Stimulated activated CD8-positive, alpha-beta memory T cell treated with anti-CD3 and anti-CD28 coated beads, Interleukin-15, amount 100 ng/mL, for 24 hours (primary cell): ENCODE measurements around the gene NME9.

ENCODE experiments used
- DNase-seq: peaks from one replicate; pipeline ENCODE4 v3.0.0-alpha.2; 2020; ENCODE audit warnings: low read depth

The NME9 gene

GRCh38 chr3:138362538-138362937 lies 32.9 kb upstream of the NME9 start:
- no peak for DNase-seq

- DNase-seq = no peak
Measured at GRCh38 chr3:138361561-138361971, 31.9 kb upstream of the NME9 start.

DNA sequence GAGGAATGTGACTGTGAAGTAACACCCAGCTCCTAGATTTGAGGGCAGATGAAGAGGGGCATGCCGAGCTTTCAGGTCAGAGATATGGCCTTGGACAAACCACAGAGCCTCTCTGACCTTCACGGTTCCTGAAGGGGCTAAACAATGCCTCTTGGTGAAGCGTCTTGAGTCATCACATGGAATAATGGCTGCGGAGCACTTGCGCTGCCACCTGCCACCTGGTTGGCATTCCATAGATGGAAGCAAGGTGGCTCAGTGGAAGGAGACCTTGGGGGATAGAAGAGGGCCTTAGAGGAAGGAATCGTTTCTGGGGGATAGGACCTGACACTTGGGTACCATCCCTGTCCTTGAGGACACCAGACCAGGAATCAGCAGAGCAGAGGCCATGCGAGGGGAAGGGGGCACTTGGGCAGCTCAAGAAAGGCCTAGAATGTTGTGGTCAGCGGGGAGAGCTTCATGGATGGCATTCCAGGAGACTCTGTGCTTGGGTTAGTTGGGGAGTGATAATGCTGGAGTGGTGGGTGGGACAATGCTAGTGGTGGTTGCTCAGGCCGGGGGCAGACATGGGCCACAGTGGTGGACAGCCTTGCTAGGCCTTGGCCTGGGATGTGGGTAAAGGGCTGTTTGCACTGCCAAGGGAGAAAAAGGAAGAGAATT lies 31.3 kb upstream of the NME9 start:
- no peak for DNase-seq

- DNase-seq = no peak
Measured at GRCh38 chr3:138359919-138360868, 30.5 kb upstream of the NME9 start.

DNA sequence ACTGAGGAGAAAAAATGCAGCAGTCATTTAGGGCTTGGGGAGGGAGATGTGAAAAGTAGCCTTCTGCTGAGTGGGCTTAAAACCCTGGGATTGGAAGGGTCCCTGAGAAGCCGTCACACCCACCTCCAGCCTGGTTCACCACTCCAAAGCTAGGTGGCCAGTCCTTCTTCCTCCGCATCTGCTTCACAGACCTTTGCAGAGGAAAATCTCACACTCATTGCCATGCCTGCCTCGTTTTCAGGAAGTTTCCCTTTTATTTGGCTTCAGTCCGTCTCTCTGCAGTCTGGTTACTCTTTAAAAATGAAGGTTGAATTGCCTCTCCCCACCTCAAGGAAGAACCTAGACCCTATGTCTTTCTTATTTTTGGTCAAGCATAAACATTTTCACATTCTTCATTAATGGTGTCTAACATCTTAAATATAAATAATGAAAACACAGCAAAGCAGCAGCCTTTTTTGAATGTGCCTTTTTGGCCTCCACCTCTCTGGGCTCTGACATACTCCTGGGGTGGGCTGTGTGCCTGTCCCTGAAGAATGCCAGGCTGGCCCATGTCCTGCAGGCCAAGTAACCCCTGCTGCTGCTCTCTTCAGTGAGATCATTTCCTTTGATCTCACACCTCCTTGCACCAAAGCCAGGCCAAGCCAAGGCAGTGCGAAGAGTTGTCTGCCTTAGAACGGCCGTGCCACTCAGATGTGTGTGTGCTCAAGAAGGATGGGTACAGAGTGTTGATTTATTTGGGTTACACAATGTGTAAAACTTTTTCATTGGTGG lies 29.7 kb upstream of the NME9 start:
- no peak for DNase-seq

DNA sequence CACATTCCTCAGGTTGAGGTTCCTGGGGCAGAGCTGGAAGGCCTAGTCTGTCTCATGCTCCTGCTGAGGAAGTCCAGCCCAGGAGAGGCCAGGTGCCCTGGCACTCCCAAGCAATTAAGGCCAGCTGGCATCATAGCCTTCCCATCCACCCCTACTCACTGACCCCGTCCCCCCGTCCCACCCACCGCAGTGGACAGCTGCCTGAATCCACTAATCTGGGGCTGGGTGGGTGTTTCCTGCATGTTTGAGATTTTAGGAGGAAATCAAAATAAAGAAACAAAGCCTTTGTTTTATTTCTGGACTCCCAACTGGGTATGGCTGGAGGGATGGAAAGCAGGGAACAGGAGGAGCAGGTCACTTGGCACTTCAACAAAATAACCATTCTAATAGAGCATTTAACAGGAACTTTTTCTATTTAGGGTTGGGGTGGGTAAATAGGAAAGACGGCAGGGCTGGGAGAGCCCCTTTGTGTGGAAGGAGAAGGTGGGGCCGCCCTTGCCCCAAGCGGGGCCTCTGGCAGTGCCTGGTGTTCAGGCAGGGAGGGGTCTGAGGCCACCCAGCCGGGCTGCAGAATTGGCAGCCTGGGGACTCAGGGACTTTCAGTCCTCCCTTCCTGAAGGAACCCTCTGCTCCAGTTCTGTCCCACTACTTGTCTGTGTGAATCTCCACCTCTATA lies 27.2 kb upstream of the NME9 start:
- no peak for DNase-seq

- DNase-seq = no peak
Measured at GRCh38 chr3:138355071-138355470, 25.4 kb upstream of the NME9 start.

GRCh38 chr3:138354376-138354775 lies 24.7 kb upstream of the NME9 start:
- no peak for DNase-seq

- no peak for DNase-seq
Measured at GRCh38 chr3:138351916-138352550, 22.4 kb upstream of the NME9 start.

- no peak for DNase-seq
Measured at GRCh38 chr3:138351151-138351550, 21.5 kb upstream of the NME9 start.

DNA sequence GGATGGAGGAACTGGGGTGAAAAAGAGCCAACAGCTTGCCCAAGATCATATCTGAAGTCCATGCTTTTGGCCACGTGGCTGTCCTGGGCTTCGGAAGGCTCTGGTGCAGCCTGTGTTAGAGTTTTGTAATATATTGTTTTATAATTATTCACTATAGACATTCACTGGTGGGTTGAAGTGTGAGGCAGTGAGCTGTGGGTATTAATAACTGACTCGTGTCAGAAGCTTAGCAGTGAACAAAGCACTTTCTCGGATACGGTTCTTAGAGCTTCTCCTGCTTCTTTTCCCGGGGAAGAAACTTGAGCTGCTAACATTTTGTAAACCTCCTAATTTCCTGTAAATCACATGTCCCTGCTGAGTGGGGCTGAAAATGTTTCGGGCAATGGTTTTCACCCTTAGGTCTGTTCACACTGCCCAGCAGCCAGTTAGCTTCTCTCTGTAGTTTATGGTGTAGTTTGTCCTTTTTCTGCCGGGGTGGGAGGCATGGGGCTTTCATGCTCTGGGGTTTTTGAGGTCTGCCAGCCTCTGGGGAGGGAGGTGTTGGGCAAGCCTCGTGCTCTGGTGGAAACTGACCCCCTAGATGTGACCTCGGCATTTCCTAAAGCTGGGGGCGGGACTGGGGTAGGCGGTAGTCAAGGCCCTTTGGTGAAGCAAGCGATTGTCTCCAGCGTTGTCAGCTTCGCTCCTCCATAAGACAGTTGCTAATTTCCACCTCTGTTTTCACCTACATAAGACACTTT lies 20.4 kb upstream of the NME9 start:
- no peak for DNase-seq

DNA sequence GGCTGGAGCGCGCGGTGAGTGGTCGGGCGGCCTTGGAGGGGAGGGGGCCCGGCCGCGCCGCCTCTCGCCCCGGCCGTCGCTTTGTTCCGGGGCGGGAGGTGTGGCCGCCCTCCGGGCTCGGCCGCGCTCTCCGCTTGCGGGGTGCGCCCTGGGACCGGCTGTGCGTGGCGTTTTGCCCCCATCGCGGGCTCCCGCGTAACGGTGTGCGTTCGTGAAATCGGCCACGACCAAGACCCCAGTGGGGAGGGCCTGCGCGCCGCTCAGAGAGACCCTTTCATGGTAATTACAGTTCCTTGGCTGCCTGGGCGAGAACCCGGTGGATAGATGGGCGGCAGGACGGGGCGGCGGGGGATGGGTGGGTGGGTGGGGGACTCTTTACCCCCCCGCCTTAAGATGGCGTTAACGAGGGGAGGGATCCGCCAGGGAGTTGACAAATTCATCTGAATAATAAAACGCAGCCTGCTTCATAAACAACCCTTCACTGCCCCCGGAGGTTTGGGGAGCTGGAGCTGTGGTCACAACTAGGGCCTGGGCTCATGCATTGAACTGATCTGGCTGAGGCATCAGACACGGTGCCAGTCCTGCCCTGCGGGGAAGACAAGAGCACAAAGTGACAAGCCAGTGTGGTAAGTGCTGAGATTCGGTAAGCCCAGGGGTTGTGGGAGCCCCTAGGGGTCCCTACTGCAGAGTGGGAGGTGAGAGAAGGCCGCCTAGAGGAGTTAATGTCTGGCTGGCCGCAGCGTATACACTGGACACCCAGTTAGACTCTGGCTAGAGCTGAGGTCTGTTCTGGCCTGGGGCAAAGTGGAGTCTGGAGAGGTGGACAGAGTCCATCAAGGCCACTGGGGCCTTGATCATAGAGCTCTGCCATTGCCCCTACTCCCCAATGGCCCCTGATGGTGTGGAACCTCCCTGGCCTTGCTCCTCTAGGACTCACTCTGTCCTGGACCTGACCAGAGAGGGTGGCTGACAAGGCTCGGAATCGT lies 19.4 kb upstream of the NME9 start:
- DNase-seq = no peak

DNA sequence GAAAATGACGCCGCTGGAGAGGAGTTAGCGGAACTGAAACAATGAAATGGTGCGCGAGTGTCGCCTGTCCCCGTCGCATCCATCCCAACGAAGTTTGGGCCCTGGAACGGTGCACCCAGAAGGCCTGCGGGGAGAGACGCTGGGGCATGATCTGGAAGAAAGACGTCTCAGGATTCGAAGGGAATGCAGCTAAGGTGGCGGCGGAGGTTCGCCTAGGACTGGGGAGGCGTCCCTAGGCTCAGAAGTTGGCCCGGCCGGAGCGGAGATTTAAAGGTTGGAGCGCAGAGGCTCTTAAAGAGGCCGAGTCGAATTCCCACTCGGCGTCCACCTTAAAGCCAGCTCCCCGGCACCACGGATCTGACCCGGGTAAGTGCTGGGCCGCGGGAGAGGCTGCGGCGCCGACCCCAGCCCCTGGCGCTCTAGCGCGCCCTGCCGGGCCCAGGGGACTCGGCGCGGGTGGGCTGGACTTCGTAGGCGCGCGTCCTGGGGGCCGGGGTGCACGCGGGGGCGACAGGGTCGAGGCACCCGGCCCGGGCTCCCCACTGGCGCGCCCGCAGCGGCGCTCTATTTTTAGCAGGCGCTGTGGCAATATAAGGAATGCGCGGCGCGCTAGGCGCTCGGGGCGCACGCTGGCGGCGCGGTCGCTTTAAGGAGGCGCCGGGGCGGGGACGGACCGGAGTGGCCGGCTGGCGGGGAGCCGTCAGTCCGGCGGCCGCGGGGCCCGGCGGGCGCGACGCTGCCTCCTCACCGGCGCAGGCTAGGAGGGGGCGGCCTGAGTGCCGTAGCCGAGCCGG lies 18.5 kb upstream of the NME9 start, which contains the start of gene MRAS:
TSS of gene MRAS (plus strand) at position 620 of the 794 bp plus-strand sequence. CDS start 24,305 bp downstream, outside the sequence.
- DNase-seq = peak; percentile 5

GRCh38 chr3:138344754-138345153 lies 15.1 kb upstream of the NME9 start:
- no peak for DNase-seq

DNA sequence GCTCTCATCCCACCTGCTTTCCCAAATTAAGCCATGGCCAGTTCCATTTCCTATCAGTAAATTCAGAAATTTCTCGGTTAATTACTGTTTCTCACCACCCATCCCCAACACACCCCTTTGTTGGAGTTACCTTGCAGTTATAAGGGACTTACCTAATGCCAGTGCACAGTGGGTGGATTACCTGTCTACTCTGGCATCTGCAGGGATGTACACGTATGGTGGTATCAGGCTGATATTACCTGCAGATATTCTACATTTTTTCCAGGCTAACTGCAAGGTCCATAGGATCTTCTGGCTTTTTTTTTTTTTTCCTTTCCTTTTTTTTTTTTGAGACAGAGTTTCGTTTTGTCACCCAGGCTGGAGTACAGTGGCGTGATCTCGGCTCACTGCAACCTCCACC lies 10.9 kb upstream of the NME9 start:
- DNase-seq = no peak

GRCh38 chr3:138338811-138339210 lies 9.2 kb upstream of the NME9 start:
- DNase-seq = no peak

DNA sequence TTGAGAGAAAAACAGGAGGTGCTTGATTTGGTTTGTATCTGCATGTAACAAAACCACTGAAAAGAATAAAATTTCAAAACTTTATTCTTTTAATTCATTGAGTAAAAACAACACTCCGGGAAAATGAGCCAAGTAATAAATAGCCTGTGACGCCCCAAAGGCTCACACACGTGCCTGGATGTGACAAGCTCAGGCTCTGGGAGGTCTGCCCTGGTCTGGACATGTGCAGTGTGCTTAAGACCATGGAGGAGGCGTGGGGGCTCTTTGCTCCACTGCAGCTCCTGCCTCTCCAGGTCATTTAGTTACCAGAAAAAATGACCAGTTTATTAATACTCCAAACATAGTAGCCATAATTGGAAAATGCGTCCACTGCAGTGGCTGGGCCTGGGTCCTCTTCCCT lies 8.6 kb upstream of the NME9 start:
- no peak for DNase-seq

GRCh38 chr3:138336454-138336999 lies 6.9 kb upstream of the NME9 start:
- no peak for DNase-seq
